C1 segment of cervical spinal cord (tissue), 14 donors: Measurements from ENCODE around the gene RSPH1.
A peak's percentile ranks its signal among the peaks of the same experiment; 100 is the strongest.
"Not testable (repeated sequence)": the region's sequence is repeated elsewhere in the genome, so short reads cannot be mapped to it uniquely, and the experiment has no call there.

Experiments used
- DNase-seq, 14 donors: peaks; one replicate each; lab custom pipeline; 2025; lab: John Stamatoyannopoulos, UW

RSPH1 gene

GRCh38 chr21:42489006-42489563 lies 6.9 kb downstream of the RSPH1 start:
- DNase-seq = no peak

DNA sequence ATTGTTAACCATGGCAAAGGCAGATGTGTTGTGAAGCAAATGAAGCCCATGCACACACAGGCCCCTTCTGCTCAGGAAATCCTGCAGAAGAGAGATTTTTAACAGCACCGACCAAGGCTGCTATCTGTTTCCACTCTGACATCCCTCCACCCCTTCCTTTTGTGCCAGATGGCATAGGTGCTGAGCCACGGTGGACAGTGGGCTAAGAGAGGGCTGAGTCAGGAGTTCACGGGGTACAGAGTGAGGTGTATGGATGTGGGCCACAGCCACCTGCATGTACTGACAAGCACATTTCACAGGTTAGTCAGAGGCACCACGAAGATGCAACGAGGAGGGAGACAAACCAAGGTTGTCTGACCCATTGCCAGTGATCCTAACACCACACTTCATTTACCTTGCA lies 9.5 kb downstream of the RSPH1 start:
- no peak for DNase-seq

GRCh38 chr21:42486072-42486471 lies 10.0 kb downstream of the RSPH1 start:
- DNase-seq = no peak

GRCh38 chr21:42484966-42485365 lies 11.1 kb downstream of the RSPH1 start:
- no peak for DNase-seq

DNA sequence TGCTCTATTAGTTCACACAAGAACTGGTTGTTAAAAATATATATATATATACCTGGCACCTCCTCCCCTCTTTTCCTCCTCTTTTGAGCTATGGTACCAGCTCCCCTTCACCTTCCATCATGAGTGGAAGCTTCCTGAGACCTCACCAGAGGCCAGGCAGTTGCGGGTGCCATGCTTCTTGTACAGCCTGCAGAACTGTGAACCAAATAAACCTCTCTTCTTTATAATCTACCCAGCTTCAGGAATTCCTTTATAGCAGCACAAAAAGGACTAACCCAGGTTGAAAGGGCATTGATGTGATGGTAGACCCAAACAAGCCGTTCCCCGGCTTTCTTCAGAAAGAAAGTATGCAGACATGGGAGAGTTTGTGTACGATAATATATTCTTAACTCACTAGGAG lies 14.9 kb downstream of the RSPH1 start:
- no peak for DNase-seq

GRCh38 chr21:42480736-42481135 lies 15.3 kb downstream of the RSPH1 start:
- no peak for DNase-seq

DNA sequence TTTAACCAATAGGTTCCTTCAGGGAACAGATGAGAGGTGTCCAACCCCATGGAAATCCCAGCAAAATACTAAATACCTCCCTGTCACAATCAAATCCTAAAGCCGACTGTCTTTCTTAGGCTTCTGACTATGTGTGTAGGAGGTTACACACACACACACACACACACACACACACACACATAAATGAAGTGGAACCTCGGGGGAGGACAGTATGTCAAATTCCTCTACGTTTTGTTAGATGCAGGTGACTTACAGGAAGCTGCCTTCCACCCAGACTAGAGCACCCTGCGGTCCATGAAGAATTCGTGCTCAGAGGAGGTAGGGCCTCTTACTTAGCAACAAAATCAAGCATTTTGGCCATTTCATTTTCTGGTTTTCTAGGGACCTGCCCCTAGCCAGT lies 16.4 kb downstream of the RSPH1 start:
- no peak for DNase-seq

DNA sequence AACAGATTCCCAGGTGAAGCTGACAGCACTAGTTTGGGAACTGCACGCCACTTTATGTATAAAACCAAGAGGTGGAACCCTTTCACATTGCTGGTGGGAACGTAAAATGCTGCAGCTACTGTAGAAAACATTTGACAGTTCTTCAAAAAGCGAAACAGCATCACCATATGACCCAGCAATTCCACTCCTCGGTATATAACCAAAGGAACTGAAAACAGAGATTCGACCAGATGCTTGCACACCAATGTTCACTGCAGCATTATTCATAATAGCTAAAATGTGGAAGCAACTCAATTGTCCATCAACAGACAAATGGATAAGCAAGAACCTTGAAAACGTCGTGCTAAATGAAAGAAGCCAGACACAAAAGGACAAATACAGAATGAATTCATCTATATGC lies 17.5 kb downstream of the RSPH1 start:
- no peak for DNase-seq

GRCh38 chr21:42476388-42477331 lies 19.4 kb downstream of the RSPH1 start:
- no peak for DNase-seq

GRCh38 chr21:42475526-42476387 lies 20.3 kb downstream of the RSPH1 start:
- no peak for DNase-seq

GRCh38 chr21:42475036-42475435 lies 21.0 kb downstream of the RSPH1 start:
- no peak for DNase-seq

- no peak for DNase-seq
Observed at GRCh38 chr21:42474043-42474831, 21.8 kb downstream of the RSPH1 start.

- DNase-seq = no peak
Observed at GRCh38 chr21:42473498-42474042, 22.5 kb downstream of the RSPH1 start.

DNA sequence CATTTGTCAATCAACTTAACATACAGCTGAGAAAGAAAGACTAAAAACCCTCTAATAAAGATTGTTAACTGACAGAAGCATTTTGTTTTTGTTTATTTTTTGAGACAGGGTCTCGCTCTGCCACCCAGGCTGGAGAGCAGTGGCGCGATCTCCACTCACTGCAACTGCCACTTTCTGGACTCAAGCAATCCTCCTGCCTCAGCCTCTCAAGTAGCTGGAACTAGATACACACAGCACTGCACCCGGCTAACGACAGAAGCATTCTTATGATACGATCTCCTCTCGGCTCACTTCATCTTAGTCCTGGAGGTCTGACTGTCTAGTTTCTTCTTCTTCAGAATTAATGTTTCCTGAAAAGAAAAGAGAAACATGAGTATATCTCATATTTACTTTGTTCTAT lies 23.5 kb downstream of the RSPH1 start:
- DNase-seq = no peak

- no peak for DNase-seq
Observed at GRCh38 chr21:42471716-42472330, 24.2 kb downstream of the RSPH1 start.

DNA sequence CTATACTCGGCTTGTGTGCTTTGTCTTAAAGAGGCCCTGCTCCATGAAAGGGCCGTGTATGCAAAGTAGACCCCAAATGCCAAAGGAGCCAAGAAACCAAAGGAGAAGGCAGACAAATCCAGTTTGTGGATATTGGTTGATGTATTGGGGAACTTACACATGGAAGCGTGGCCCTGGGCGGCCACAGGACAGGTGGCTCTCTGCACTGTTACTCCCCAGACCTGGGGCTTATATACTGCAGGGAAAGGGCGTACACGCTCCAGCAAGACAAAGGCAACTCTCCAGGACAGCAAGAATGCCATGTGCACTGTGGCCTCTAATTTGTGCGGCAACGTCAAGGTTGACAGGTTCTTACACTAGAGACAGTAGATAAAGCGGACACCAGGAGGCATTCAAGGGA lies 24.8 kb downstream of the RSPH1 start:
- DNase-seq = no peak

DNA sequence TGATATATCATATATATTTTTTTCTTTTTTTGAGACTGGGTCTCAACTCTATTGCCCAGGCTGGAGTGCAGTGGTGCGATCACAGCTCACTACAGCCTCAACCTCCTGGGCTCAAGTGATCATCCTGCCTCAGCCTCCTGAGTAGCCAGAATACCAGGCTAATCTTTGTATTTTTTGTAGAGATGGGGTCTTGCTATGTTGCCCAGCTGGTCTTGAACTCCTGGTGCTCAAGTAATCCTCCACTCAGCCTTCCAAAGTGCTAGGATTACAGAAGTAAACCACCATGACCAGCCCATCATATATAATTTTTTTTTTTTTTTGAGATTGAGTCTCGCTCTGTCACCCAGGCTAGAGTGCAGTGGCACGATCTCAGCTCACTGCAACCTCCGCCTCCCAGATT lies 26.3 kb downstream of the RSPH1 start:
- DNase-seq = not testable (repeated sequence)

GRCh38 chr21:42469272-42469671 lies 26.8 kb downstream of the RSPH1 start:
- no peak for DNase-seq

GRCh38 chr21:42468491-42469131 lies 27.4 kb downstream of the RSPH1 start:
- peak in 2 of 14 donors; percentile 24 to 26 for DNase-seq
